T1000 (cell line): ENCODE data around the gene PHRF1.

Experiments
- DNase-seq: peaks from one replicate; lab custom pipeline; 2025; ENCODE audit warnings: mixed read lengths; lab: John Stamatoyannopoulos, UW

Gene PHRF1

DNA sequence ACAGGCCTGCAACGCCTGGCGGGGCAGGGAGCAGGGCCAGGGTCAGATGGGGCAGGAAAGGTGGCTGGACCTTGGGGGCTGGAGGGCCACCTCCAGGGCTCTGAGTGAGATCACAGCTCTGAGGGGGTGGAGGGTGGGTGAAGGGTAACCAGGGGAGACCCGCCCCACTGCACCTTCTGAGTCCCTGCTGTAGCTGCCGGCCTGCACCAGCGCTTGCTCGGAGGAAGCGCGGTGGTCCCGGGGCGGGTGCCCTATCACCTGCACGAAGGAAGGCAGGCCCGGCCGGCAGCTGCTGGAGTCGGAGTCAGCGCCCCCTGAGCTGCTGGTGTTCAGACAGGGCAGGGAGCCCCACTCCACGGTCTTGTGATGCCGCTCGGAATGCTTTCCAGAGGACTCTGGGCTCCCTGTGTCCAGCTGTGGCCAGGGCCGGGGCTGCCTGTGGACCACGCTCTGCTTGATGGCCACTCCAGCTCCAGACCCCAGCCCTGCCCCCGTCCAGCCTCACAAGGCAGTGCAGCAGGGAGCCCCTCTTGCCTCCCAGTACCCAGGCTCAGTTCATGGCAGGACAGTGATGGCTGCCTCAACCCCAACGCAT is 19.5 kb upstream of the PHRF1 start:
- no peak for DNase-seq

- no peak for DNase-seq
Measured at GRCh38 chr11:557328-558132, 18.7 kb upstream of the PHRF1 start.

DNA sequence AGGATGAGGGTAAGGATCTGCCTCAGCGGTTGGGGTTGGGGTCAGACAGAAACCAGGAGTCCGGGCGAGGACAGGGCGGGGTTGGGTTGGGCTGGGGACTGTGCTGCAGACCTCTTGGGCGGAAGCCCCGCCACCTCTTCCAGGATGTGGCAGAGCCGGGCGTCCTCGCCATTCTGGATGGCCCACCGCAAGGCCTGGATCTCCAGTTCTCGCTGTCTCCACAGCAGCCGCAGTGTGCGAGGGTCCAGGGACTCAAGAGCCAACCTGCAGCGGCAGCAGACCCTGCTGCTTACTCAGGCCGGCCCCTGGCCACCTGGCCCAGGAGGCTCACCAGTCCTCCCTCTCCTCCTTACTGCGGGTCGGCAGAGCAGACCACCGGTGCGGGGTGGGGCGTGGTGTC is 17.8 kb upstream of the PHRF1 start:
- DNase-seq, result no peak

- DNase-seq, result no peak
Measured at GRCh38 chr11:559020-559620, 17.1 kb upstream of the PHRF1 start.

DNA sequence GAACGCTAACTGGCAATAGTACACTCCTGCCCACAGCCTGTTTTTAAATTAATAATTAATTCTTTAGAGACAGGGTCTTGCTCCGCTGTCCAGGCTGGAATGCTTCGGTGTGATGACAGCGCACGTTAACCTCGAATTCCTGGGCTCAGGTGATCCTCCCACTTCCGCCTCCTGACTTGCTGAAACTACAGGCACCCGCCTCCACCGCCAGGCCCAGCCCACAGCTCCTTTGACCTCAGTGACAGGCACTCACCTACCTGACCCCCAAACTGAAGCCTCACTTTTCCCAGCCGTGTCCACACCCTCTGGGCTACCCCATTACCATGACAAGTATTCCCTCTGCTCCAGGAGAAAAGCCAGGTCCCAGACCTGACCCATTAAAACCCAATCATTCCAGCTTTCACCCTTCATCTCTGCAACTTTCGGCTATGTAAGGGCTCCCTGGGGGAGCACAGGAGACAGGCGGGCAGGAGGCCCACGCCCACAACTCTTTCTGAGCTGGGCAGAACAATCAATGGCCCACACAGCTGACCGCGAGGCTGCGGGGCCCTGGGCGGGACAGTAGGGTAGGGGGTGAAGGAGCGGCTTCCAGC is 16.5 kb upstream of the PHRF1 start:
- DNase-seq, result no peak

DNA sequence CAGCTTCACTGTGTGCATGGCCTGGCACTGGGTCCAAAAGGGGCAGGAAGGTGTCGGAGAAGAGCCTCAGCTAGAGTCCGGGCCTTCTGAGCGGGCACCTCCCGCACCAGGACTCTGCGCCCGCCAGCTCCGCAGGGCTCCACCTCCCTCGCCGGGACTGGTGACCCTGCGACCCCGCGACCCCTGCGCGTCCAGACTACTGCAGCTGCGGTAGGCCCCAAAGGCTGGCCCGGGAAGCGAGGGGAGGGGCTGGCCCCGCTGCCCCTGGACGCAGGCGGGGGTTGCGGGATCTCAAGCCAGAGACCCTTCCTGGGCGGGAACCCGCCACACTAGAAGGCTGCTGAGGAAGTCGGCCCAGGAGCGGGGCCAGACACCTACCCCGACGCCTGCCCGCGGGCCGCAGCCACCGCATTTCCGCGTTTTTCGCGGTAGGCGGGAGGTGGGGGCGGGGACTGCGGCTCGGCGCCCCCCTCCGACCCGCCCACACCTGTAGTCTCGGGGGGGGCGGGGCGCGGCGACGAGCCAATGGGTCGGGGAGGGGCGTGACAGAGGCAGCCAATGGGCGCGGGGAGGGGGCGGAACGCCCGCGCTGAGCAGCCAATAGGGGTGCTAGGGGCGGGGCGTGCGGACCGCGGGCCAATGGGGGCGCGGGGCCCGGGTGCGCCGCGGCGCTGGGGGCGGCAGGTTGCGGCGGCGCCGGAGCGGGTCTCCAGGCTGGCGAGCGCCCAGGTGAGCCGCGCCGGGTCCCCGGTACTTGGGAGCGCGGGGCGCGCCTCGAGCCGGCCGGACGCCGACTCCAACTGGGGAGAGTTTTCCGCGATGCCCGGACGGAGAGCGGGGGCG is 15.7 kb upstream of the PHRF1 start, which contains the start of the genes LMNTD2 and RASSF7:
Gene LMNTD2 (minus strand): TSS at position 434 of the 843 bp plus-strand sequence. CDS start 22 bp downstream, at position 412.
Gene RASSF7 (plus strand): TSS at position 666 of the 843 bp plus-strand sequence. CDS start 799 bp downstream, outside the sequence.
- DNase-seq, result peak; percentile 75

DNA sequence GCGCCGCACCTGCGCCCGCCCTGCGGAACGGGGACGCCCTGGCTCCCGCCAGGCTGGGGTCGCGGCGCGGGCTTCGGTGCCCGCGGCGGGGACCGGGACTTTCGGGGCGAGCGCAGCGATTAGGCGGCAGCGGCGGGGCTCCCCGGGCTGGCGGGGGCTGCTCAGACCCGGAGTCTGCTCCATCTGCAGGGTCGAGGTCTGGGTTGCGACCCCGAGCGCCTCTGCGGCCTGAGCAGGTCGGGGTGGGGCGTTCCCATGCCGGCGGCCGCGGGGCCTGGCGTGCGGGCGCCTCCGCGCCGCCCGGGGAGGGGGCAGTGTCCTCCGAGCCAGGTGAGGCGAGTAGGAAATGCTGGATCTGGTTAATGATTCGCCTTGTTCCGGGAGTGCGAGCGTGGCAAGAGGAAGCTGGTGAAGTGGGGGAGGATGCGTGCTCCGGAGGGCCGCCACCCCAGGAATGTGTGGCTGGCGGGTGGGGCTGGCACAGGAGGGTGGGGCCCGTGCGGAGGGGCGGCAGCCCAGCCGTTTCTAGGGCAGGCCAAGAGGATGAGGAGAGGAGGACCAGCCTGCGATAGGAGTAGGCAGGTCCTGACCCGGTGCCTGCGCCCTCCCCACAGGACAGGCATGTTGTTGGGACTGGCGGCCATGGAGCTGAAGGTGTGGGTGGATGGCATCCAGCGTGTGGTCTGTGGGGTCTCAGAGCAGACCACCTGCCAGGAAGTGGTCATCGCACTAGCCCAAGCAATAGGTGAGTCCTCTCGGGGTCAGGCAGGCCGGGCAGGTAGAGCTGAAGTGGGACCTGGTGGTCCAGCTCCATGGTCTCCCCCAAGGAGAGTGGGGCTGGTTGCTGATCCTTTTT is 14.9 kb upstream of the PHRF1 start:
- no peak for DNase-seq

DNA sequence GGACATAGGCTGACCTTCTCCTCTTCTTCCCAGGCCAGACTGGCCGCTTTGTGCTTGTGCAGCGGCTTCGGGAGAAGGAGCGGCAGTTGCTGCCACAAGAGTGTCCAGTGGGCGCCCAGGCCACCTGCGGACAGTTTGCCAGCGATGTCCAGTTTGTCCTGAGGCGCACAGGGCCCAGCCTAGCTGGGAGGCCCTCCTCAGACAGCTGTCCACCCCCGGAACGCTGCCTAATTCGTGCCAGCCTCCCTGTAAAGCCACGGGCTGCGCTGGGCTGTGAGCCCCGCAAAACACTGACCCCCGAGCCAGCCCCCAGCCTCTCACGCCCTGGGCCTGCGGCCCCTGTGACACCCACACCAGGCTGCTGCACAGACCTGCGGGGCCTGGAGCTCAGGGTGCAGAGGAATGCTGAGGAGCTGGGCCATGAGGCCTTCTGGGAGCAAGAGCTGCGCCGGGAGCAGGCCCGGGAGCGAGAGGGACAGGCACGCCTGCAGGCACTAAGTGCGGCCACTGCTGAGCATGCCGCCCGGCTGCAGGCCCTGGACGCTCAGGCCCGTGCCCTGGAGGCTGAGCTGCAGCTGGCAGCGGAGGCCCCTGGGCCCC is 14.1 kb upstream of the PHRF1 start:
- no peak for DNase-seq

DNA sequence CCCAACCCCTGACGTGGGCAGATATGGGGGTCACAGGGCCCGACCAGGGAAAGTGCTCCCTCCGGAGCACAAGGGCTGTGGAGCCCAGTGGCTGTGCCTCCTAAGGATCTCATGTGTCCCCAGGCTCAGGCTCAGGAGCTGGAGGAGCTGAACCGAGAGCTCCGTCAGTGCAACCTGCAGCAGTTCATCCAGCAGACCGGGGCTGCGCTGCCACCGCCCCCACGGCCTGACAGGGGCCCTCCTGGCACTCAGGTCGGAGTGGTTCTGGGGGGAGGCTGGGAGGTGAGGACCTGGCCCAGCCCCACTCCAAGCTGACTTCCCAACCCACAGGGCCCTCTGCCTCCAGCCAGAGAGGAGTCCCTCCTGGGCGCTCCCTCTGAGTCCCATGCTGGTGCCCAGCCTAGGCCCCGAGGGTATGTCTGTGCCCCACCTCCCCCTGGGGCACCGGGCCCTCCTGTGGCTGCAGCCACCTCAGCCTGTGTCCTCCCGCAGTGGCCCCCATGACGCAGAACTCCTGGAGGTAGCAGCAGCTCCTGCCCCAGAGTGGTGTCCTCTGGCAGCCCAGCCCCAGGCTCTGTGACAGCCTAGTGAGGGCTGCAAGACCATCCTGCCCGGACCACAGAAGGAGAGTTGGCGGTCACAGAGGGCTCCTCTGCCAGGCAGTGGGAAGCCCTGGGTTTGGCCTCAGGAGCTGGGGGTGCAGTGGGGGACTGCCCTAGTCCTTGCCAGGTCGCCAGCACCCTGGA is 13.0 kb upstream of the PHRF1 start:
- no peak for DNase-seq

- DNase-seq, result no peak
Measured at GRCh38 chr11:563812-564578, 12.3 kb upstream of the PHRF1 start.

DNA sequence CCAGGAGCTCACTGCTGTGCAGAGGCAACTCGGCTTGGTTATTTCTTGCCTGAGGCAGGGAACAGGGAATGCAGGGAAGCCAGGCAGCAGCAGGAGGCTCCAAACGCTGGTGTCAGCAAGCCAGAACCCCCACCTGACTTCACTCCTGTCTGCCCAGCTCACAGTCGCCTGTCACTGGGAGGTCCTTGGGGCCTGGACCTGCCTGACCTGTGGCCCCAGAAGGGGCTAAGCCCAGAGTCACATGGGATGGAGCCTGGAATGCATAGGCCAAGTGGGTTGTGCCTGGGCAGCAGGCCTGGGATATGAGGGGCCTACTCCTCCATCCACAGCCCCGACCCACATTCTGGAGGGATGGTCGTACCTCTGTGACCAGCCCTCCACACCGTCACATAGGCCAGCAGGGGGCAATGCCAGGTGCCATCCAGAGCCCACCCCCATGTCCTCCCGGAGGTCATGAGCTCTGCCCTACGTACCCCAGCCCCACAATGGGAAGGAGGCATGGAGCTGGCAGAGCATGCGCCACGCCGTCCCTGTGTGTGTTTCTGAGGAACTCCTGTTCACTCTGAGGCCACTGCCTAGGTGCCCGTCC is 10.3 kb upstream of the PHRF1 start:
- DNase-seq, result no peak

- DNase-seq, result no peak
Measured at GRCh38 chr11:567011-567628, 9.2 kb upstream of the PHRF1 start.

DNA sequence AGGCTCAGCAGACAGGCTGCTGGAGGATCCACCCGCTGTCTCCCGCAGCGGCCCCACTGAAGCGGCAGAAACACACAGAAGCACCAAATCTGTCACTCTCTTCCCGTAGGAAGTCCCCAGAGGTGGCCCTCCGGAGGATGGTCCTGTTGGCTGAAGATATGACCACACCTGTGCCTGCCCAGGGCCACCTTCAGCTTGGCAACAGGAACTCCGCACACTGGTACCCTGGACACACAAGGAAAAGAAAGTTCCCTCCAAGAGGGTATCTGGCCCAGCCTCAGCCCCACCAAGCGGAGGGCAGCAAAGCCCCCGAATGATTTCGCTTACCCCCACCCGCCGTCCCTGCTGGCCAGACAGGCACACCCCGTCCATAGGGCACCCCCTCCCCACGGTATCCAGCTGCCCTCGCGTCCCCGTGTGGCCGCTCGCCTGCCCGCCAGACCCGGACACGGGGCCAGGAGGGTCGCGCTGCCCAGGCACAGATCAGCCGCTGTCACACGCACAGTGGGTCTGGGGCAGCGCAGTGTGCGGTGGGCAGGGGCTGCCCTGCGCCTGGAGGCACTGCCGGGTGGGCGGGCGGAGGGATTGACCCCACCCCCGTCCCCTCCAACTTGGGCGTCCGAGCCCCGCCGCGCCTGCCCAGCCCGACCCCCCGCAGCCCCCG is 8.5 kb upstream of the PHRF1 start:
- no peak for DNase-seq

GRCh38 chr11:568306-569157 is 7.7 kb upstream of the PHRF1 start:
- peak; percentile 90 for DNase-seq

- DNase-seq, result no peak
Measured at GRCh38 chr11:569158-569885, 6.9 kb upstream of the PHRF1 start.

DNA sequence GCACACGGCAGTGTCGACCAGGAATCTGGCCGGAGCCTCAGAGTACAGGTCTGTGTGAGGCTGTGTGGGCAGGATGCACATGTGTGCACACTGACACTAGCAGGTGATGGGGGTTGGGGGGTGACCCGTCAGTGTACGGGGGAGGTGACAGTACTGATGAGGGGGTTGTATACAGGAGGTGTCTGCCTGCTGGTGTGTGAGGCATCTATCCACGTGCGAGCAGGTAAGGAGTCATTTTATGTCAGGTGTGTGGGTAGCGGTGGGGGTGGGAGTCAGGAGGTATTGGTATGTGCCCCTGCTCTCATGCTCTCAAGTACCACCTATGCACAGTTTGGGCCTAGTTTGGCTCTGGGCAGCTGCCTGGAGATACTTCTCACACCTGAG is 4.5 kb upstream of the PHRF1 start:
- DNase-seq, result no peak
